ENCODE results near the gene COLEC11. TPM values are rescaled to one million over a fixed set of nuclear protein-coding genes. Genes with fewer than 3 reads are reported as not detected.
A peak's percentile ranks its signal among the peaks of the same experiment; 100 is the strongest.

The COLEC11 gene
- total RNA-seq, 1 donor from 2014 or later, result 3.1 TPM

DNA sequence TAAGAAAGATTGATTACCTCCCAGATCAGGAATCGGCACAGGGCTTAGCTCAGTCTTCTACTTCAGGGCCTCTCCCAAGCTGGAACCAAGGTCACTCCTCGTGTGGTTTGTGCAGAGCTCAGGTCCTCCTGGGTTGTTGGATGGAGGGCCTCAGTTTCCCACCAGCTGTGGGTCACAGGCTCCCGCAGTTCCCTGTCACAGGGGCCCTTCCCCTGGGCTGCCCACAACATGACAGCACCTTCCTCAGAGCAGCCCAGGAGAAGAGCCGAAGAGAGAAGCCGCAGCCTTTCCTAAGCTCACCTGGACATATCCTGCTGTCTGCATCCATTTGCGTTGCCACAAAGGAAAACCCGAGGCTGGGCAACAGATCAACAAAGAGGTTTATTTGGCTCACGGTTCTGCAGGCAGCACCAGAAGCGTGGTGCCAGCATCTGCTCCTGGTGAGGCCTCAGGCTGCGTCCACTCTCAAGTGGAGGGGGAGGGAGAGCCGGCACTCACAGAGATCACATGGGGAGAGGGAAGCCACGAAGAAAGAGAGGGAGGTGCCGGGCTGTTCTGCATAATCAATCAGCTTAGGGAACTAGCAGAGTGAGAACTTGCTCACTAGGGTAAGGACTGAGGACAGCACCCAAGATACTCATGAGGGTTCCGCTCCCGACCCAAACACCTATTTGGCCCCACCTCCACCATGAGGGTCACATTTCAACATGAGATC, 50.1 kb downstream of the COLEC11 start:
- intact Hi-C loops (cut with DNase I), result no loop called here
- peak; percentile 73 for DNase-seq (ENCODE audit: low spot score)

DNA sequence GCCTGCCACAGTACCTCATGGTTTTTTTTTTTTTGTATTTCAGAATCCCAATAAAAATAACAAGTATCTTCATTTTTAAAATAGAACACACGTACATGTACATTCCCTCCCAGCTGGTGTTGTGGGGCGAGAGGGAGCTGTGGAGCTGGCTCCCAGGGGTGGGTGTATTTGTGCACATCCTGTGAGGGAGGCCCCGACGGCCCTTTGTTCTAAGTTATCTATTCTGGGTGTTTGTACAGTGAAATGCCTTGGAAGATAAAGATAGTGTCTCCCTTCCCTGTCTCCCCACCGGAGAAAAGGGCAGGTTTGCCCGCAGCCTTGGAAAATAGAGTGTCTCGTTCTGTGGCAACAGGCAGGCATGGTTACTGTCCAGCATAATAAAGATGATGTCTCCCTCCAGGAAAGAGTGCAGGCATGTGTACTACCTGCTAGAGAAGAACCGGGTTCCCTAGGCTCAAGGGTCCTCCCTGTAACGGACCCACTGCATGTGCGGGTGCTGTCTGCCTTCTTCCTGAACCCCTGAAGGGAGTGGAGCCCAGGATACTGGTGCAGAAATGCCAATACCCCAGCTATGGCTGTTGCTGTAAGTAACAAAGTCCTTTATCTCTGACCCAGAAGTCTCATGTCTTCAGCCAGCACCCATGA, 51.0 kb downstream of the COLEC11 start:
- intact Hi-C loops (cut with DNase I), result no loop called here
- peak; percentile 50 for DNase-seq (ENCODE audit: low spot score)

DNA sequence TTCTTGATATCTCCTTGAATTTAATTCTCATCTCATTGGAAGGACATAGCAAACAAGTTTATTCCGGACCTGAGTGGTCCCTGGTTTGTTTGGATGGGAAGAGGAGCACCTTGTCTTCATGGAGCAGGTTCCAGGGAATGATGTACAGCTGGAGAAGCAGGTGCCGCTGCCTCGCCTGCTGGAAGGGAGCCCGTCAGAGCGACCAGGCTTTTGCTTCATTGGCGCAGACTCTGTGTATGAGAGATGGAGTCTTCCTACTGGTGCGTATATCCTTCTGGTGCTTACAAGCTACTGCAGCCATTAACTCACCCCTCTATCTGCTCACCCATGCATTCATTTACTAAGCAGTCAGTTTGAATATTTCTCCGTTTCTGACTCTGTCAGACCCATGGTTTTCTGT, 51.5 kb downstream of the COLEC11 start:
- intact Hi-C loops (cut with DNase I), result no loop called here
- peak; percentile 14 for DNase-seq (ENCODE audit: low spot score)

DNA sequence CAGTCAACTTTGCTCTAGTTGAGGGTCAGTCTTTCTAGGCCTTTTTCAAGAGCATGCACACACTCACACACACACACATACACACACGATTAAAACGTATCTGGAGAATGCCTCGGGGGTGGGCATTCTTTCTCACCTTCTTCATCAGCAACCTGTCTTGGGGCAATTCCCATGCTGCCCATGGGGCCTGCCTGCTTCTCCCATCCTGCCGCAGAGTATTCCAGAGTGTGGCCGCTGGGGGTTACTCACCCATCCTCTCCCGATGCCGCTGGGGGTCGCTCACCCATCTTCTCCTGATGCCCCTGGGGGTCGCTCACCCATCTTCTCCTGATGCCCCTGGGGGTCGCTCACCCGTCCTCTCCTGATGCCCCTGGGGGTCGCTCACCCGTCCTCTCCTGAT, 52.3 kb downstream of the COLEC11 start:
- no peak for DNase-seq (ENCODE audit: low spot score)
- intact Hi-C loops (cut with DNase I), result no loop called here

DNA sequence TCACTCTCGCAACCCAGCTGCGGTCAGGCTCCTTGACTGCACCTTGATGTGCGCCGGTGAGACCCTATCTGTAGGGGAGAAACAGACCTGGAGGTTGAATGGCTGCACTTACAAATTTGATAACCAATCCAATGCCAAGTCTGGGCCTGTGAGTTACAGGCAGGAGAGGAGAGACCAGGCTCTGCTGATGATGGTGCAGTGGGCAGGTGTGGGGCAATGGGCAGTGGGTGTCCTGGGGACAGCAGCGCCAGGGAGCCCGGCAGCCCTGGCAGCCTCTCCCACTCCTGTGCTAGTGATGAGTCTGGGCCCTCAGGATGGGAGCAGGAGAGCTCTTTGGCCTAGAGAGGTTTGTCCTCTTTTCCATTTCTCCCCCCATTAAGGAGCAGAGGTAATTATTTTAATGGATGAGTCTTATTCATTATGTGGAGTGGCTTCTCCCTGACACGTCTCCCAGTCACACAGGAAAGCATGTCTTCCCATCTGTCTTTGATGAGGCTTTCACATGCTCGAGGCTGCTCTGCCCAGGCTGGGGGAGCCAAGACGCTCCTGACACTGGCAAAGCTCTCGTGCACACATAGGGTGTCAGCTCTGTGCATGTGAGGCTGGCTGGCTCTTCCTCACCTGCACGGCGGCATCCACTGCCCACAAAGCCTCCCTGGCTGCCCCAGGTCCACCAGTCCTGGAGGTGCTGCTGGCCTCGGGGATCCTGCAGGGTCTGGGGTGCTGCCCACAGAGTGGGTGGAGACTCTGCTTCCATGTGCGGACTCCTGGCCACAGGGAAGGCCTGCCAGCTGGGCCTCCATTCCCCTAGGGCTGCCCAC, 53.1 kb downstream of the COLEC11 start:
- intact Hi-C loops (cut with DNase I), result no loop called here
- no peak for DNase-seq (ENCODE audit: low spot score)

DNA sequence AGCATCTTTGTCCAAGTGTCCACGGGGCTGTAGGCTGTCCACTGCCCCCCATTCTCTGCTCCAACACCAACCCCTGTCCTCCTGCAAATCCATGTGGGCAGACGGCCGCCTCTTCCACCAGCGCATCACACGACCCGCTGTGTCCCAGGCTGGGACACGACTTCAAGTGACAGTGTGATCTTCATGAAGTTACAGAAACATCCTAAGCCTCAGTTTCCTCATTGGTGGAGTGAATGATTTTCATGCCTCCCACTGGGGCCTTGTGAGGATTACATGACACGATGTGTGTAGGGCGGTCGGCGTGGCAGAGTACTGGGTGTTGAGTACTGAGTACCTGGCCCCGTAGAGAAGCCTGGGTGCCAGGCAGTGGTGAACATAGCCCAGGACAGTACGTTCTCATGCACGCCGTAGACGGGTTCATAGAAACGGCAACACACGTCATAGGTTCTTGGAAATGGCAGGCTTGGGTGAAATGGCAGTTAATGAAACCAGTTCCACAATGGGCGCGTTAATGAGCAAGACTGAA, 53.8 kb downstream of the COLEC11 start:
- intact Hi-C loops (cut with DNase I), result no loop called here
- no peak for DNase-seq (ENCODE audit: low spot score)

DNA sequence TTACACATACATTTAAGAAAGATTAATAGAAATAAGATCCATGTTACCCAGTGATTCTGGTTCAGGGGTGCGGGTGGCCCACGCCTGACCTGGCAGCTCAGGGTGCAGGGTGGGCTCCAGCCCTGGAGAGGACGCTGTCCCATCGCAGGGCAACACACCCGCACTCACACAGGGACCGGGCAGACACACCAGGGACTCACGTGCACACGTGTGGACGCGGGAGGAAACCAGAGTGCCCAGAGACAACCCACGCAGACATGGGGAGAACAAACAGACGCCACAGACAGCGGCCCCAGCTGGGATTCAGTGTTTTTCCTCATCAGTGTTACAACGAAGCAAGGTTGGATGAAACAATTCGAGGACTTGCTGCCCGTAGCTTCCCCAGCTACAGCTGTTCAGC, 54.7 kb downstream of the COLEC11 start:
- DNase-seq (ENCODE audit: low spot score), result no peak
- intact Hi-C loops (cut with DNase I), result no loop called here

DNA sequence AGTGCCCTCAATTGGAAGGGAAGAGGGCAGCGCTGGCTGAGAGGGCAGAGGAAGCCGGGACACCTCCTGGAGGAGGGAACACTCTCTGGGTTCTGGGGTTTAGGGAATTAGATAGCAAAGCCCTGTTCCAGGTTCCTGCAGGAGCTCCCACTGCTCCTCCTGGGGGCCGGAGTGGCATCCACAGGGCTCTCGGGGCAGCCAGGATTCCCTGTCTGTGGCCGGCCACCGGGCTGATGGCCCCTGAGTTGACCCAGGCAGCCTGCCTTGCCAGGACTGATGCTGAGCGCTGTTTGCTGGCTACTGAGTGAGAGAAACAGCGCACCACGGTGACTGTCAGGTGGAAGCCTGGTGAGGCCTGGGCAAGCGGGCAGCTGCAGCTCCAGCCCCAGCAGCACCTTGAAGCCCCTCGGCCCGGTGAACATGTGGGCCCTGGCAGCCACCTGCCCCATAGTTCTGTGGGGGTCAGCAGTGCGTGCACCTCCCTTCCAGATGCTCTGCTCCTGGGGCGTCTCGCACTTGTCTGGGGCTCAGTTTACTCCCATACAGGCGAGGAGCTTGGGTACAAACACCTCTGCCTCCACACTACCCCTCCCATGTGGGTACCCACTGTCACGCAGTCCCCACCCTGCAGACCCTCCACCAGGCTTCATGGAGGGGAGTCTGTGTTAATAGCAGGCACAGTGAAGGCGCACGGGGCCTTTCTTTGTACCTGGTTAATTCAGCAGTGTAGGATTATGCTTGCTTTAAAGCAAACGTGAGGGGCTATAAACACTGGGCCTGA, 55.4 kb downstream of the COLEC11 start:
- DNase-seq (ENCODE audit: low spot score), result no peak
- intact Hi-C loops (cut with DNase I), result loop anchor here (5.0 kb wide), 1 partner anchor 228 kb away; no protein-coding TSS in a partner anchor

DNA sequence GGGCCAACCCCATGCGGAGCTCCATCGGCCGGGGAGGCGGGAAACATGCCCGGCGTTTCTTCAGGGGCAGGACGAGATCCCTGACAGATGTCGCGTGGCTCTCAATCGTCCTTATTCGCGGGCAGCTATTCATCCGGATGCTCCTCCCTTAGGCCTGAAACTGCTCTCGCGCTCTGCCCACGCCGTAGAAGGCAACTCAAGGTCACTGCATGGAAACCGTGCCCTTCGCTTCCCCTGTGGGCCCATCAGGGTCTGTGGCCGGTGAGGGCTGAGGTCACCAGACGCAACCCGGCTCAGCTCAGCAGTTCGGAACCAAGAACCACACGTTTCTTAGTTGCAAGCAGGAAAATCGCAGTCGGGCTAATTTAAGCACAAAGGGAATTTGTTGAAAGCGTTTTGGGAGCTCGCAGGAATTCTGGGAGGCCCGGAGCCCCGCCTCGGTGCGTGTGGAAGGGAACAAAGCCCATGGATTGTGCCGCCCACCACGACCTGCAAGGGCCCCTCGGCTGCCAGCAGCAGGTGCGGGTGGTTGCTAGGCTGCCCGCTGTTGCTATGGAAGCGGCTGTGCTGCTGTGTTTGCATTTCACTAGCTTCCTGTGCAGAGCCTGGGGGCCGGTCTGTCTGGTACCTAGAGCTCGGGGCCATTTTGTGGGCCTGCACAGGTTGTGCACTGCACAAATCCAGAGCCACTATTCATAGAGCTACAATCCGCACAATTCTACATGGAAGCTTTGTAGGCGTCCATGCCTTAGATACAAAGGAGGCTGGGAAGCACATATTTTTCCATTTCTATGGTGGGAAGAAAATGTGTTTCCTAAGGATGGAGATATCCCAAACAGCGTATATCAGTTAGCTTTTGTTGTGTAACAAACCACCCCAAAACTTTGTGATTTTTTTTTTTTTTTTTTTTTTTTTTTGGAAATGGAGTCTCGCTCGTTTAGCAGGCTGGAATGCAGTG, 57.1 kb downstream of the COLEC11 start:
- DNase-seq (ENCODE audit: low spot score), result no peak
- intact Hi-C loops (cut with DNase I), result loop anchor here (1.0 to 5.0 kb wide), 2 partner anchors 67 to 230 kb away; no protein-coding TSS in a partner anchor

DNA sequence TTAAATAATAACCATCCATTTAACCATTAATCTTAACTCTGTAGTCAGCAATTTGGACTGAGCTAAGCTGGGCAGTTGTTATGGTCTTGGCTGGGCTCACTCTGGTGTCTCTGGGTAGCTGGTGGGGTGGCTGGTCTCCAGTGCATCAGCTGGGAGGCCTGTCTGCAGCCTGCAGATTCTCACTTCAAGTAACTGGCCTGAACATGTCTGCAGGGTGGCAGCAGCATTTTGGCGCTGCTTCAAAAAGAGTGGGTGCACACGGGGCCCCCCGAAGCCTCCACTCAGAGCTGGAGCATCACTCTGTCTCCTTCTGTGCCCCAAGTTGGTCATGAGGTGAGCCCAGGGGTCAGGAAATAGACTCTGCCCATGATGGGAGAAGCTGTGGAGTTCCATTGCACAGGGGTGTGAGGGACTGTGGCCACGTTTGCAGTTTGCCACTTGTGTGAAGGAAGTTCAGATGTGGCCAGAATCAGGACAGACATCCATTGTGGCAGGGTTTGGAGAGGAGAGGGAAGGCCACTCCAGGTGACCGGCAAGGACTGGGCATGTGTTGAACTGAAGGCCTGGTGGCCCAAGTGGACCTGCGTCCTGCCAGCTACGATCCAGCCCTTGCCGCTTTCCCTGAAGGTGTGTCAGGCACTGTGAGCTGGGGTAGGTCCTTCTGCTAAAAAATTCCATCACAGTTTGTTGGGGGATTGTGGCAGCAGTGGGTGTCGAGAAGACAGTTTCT, 58.1 kb downstream of the COLEC11 start:
- intact Hi-C loops (cut with DNase I), result loop anchor here (5.0 kb wide), 1 partner anchor 231 kb away; no protein-coding TSS in a partner anchor

DNA sequence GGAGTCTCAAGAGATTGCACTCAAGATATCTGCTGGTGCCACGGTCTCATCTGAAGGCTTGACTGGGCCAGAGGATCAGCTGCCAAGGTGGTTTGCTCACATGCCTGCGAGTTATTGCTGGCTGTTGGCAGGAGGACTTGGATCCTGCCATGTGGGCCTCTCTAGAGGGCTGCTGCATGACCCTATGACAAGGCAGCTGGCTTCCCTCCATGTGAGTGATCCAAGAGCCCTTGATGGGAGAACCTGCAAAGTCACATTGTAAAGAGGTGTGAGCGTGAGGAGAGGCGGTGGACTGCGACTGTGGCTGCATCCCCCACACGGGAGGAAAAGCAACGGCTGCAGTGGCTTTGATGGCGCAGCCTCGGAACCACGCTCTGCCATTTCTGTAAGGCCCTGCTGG, 59.1 kb downstream of the COLEC11 start:
- intact Hi-C loops (cut with DNase I), result loop anchor here (5.0 kb wide), 1 partner anchor 232 kb away; no protein-coding TSS in a partner anchor
- DNase-seq (ENCODE audit: low spot score), result no peak

More for the DNA sequence above, 58.1 kb downstream of the COLEC11 start:
- DNase-seq (ENCODE audit: low spot score), result no peak

DNA sequence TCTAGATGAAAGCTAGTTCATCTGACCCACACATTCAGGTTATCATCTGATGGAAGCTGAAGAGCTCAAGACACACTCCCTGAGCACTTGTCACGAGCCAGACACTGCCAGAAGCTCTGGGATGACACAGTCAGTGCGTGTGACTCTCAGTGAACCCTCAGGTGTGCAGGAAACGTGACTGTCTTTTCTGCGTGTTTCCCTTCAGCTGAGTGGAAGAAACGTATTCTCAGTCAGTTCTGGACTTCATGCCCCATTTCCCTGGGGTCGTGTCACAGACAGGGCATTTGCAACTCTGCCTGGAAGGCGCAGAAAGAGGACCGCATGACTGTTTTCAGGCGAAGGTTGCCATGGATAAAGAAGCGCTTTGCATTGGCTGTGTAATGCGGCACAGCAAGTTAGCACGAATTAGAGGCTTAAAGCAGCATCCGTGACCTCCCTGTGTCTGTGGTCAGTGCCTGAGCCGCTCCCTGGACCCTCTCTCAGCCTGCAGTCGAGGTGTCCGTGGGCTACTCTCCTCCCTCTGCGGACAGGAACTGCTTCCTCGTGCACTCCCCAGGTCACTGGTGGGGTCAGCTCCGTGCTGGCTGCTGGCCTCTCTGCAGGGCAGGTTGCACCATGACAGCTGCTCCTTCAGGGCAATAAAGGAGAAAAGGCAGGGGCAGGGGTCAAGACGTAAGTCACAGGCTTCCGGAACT, 59.8 kb downstream of the COLEC11 start:
- intact Hi-C loops (cut with DNase I), result loop anchor here (5.0 kb wide), 1 partner anchor 232 kb away; no protein-coding TSS in a partner anchor
- no peak for DNase-seq (ENCODE audit: low spot score)

DNA sequence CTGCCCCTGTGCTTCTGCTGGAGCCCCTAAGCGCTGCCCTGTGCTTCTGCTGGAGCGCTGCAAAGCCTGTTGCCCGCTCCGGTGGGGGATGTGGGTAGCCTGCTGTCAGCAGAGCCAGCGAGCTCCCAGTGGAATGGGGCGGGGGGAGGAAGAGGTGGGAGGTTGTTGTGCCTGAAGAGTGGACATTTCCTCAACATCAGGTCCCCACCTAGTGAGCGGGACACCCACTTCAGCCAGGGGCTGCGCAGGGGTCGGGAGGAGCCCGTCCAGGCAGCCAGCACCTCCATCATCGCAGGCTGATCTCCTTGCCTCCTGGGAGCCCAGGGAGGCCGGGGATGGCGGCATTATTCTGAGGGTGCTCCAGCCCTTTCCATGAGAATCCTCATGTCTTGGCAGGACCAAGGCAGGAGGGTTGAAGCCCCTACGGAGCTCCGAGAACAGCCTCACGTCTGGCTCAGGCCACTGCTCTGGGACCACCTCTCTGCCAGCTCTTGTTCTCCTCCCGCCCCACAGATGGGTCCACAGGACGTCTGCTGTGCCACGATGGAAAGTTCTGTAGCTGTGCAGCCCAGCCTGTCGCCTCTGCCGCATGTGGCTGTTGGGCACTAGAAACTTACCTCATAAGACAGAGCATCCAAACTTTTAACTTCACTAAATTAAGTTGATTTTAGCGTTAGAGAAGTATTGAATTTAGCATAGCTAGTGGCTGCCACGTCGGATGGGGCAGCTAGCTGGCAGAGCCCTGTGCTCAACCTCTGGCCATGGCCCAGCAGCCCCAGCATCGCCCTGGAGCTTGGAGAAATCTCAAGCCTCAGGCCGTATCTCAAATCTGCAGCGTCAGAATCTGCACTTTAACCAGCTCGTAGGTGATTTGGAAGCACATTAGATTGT, 61.2 kb downstream of the COLEC11 start:
- DNase-seq (ENCODE audit: low spot score), result no peak
- intact Hi-C loops (cut with DNase I), result no loop called here

DNA sequence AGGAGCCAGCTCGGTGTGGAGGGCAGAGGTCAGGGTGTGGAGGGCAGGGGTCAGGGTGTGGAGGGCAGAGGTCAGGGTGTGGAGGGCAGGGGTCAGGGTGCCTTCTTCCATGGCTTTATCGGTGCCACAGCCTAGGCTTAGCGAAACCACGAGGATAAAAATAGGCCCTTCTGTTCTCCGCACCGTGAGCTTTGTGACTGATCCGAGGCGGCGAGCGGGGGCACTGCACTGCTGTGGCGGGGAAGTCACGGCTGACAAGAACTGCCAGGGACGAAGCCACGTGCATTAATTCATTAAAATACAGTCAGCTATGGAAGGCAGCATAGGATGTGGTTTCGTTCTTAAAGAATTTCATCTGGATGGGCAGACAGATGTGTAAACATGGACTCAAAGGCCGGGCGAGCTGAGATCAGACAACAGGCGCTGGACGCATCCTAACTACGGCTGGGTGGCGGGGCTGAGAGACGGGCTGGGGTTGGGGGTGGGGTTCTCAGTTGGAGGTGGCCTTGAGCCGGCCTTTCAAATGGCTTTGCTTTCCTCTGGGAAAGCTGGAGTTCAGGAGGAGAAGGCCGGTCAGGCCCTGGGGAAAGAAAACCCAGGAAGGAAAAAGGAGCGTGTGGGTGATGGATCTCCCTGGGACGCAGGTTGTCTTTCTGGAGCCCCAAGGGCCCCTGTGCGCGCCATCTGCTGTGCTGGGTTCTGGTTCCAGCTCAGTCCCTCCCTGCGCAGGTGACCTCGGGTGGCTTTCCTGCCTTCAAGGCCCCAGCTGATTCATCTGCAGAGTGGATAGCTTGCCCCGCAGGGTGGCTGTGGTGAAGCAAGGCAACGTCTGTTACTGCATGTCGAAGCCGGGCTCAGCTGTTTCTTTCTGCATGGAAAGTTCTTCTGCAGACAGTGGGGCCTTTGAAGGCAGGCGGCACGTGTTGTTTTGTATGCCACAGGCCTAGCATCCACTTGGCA, 62.1 kb downstream of the COLEC11 start:
- intact Hi-C loops (cut with DNase I), result no loop called here
- no peak for DNase-seq (ENCODE audit: low spot score)

DNA sequence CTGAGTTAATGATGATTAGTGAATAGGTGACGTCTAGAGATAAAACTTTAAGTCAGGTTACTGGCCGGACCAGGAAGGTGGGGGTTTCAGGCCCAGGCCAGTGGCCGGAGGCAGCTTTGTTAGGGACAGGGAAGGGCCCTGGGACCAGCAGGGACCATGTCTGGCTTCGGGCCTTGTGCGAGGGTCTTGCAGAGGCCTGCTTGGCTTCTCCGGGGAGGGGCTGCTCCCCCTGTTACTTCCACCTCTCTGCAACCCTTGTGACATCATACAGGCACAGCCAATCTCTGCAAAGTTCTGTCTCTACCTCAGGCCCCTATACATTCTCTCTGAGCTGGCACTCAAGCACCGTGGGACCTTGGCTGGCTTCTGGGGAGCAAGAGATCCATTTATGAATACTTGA, 63.0 kb downstream of the COLEC11 start, which contains the start of gene ALLC:
Gene ALLC, plus strand, starts transcription at position 320 of the 400 bp plus-strand sequence. CDS start 12,958 bp downstream, outside the sequence.
- intact Hi-C loops (cut with DNase I), result no loop called here
- no peak for DNase-seq (ENCODE audit: low spot score)

Measured in cardiac septum (tissue), 1 donor.